Posterior vena cava (tissue), 2 donors: ENCODE measurements around the gene EP400. TPM values are rescaled to one million over a fixed set of nuclear protein-coding genes. Genes with fewer than 3 reads are reported as not detected.

Source experiments
- DNase-seq: peaks from one replicate; pipeline ENCODE4 v3.0.0-alpha.2; 2020; ENCODE audit warnings: low spot score
- intact Hi-C, 2 donors: fragments of 100-400 bp; cut with DNase I; formaldehyde crosslinking; loops; one replicate each; pipeline versions ENCODE4 v1.14.1 to v1.14.2; 2022 to 2023
- total RNA-seq, 2 donors: library from RNA; stranded (reverse); fragmentation: NEBNext Ultra II Directional; extraction: Animal tissue kit (Norgen Biotek cat#: 25700); gene quantifications; one replicate each; pipeline ENCODE4 v1.2.1, GENCODE V29; 2021
- donor health status: DM: yes; HTN: yes; CAD: no.
- donor health status: DM: yes; HTN: yes; CAD: no.

The EP400 gene
- total RNA-seq, 2 donors from 2014 or later = 32.6 to 35.2 TPM

DNA sequence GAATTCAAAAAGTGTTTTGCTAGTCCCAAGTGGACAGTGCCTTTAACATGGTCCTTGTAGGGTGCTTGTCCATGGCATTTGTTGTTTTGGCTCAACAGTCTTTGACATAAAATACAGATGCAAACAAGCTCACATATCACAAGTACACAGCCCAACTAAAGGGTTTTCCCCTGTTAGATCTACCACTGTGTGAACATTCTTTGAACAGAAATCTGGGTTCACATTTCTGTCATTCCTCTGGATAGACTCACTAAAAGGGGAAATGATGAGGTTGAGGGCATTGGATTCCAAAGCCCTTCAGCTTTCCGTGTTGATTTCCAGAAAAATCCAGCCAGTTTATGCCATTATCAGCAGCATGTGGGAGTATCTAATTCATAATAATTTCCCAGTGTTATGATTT lies 54.1 kb downstream of the EP400 start:
- intact Hi-C loops = no loop called here
- no peak for DNase-seq

DNA sequence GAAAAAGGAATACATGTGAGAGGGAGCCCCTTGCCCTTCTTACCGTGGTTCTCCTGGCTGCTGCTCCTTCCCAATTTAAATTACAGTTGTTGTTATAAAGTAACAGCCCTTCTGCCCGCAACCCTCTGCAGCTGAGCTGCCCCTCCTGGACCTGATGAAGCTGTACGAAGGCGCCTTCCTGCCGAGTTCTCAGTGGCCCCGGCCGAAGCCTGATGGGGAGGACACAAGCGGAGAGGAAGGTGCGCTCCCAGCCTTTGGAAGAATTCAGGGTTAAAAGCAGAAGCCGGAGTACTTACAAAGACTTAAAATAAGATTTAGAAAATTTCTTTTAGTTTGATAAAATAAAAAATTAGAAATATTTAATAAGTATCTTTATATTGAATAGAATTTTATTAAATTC lies 55.2 kb downstream of the EP400 start:
- DNase-seq = peak; percentile 78
- intact Hi-C loops = no loop called here

DNA sequence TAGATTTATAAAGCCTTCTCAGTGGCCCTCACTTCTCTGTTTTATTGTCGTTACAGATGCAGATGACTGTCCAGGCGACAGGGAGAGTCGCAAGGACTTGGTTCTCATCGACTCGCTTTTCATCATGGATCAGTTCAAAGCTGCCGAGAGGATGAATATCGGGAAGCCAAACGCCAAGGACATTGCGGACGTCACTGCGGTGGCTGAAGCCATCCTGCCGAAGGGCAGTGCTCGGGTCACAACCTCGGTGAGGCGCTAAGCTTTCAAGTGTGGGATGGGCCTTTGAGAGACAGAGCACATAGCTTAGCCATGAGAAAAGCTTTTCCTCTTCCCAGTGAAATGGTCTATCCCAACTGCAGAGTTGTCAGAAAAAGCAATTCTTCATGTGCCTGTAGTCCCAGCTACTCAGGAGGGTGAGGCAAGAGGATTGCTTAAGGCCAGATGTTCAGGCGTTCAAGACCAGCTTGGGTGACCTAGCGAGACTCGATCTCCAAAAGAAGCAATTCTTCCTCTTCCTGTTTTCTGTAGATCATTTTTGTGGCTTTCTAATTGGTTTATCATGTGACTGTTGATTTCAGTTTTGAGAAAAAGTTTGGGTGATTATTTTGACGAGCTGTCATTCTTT lies 56.4 kb downstream of the EP400 start:
- DNase-seq = peak; percentile 40
- intact Hi-C loops = no loop called here

DNA sequence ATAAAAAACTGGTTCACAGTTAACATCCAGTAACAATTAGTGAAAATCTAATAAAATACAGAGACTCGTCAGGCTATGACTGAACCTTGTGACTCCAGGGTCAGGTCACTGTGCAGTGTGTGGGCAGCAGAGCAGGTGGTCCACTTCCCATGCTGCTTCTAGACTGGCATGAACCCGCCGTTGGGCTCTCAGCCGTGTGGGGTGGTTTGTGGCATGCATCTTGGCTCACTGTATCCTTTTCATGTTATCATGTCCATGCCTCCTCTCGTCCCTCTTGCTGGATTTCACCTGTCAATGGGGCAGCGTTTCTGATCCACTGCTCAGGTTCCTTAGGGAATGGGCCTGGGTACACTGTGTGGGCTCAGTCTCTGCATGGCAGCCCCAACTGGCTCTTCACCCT lies 57.3 kb downstream of the EP400 start:
- DNase-seq = peak; percentile 80
- intact Hi-C loops = no loop called here

DNA sequence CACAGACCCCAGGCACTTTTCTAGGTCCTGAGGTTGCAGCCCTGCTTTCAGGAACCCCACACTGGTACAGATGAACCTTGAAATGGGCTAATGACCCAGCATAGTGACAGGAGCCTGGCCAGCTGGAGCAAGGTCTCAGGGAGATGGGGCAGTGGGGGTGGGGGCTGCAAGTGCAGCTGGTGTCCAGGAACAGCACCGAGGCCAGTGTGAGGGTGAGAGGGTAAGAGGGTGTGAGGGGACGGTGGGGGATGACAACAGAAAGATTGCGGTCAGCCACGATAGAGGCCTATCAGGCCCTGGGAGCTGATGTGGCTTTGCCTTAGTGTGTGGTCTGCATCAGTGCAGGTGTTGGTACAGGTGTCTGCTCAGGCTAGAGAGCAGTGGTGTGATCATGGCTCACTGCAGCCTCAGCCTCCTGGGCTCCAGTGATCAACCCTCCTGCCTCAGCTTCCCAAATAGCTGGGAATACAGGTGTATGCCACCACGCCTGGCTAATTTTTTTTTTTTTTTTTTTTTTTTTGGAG lies 59.7 kb downstream of the EP400 start:
- no peak for DNase-seq
- intact Hi-C loops = no loop called here

DNA sequence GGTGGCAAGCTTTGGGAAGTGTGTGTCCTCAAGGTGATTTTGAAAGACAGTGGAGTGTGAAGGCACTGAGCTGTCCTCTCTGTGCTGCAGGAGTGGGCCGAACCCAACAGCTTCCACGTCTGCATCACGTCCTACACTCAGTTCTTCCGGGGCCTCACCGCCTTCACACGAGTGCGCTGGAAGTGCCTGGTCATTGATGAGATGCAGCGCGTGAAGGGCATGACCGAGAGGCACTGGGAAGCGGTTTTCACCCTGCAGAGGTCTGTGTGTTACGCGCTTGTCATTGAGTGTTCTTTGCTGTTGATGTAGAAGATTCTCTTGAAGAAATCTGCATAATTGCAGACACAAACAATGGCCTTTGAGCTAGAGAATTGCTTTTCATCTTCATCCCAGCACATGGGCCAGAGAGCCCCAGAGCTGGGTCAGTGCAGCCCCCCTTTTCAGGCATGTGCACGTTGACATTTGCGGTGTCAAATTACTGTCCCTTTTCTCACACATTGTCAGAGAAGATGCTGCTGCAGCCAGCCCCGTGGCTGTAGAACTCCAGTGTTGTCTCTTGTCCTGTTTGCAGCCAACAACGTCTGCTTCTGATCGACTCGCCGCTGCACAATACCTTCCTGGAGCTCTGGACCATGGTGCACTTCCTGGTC lies 63.3 kb downstream of the EP400 start:
- DNase-seq = no peak
- intact Hi-C loops = no loop called here

DNA sequence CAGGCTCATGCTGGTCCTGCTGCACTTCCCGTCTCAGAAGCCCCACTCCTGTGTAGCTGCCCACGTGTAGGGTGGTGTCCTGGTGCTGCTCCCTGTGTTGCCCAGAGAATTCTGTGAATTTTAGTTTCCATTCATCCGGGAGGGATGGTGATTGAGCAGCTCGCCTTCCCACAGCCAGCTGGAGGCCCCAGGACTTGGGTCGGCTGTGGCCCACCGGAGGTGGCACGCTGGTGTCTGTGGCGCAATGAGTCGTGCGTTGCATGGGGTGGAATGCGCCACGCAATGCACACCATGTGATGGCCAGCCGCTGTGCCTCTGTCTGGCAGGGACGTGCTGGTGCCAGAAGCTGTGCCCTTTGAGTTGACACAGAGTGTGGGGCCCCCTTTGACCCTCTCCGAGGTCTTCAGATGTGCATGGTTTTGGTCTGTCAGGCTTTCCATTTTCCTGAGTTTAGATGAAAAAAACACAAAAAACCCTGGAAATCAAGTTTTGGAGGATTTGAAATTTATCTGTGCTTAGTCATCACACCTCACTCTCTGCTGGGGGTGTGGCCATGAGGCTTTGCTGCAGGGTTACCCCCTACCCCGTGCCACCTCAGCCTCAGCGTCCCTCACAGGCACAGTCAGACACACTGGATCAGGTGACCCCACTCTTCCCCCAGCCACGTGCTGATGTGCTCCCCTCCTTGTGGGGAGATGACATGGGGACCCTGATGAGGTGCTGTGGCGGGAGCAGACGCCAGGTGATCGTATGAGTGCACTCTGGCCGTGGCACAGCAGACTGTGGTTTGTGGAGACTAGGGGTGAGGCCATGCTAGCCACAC lies 64.6 kb downstream of the EP400 start:
- intact Hi-C loops = no loop called here
- DNase-seq = peak; percentile 45

DNA sequence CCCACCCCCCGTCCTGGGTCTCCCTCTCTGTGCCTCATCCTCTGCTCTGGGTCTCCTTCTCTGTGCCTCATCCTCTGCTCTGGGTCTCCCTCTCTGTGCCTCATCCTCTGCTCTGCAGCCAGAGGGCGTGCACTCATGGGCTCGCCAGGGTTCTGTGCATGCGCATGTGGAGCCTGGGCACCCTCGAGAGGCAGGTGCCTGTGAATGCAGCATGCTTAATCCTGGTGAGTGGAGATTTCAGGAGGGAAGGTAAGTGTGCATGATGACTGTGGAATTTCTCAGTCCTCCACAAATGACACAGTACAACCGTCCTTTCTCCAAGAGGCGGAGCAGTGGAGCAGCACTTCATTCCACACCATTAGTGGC lies 65.2 kb downstream of the EP400 start:
- DNase-seq = no peak
- intact Hi-C loops = no loop called here

DNA sequence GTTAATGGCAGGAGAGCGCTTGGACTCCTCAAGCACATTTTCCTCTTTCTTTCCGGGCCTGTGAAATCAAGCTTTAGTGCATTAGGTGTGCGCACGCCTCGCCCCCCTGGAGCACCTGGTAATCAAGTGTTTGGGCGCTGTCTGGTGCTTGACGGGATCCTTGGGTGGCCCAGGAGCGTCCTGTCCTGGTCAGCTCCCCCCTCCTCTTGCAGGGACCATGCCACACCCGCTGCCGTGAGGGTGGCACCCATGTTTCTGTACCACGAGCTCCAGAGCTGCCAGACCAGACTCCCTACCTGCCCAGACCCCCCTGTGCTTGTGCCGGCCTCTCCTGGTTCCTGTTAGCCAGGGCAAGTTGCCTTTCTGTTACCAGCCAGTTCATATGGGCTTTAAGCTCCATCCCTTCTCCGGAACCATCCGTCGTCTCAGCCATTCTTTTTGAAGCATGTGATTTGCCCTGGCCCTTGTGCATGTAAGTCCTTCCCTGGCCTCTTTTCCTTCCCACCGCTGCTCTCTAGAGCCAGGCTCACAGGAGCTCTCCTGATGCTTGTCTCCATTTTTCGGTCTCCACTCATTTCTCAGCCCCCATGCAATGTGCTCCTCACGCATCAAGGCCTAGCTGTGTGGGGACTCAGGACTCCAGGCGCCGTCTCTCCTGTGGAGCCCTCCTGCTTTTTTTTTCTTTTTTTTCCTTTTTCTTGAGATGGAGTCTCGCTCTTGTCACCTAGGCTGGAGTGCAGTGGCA lies 66.1 kb downstream of the EP400 start:
- DNase-seq = peak; percentile 69
- intact Hi-C loops = no loop called here

DNA sequence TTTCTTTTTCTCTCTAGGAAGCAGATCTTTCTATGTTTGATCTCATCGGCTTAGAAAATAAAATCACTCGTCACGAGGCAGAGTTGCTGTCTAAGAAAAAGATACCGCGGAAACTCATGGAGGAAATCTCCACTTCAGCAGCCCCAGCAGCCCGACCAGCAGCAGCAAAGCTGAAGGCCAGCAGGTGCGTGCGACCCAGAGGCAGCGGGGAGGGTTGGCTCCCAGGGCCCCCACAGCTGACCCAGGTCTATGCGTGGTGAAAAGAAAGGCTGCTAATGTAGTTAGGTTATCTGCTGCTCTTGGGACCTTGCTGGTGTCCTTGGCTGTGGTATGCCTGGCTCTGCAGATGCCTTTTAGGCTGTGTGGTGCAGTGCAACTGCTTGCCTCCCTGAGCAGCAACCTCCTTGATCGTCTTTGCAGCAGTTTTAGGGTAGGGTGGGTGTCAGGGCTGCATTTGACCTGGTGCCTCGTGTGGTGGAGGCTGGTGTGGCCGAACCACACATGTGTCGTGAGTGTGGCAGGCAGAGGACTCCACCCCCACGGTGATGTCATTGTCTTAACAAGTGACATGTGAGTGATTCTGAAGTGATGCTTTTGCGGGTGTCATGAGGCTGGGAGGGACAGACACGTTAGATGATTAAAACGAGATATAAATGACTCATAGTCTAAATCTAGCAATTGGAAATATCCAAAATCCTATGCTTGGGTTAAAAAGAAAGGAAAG lies 68.6 kb downstream of the EP400 start:
- peak; percentile 38 for DNase-seq
- intact Hi-C loops = no loop called here

DNA sequence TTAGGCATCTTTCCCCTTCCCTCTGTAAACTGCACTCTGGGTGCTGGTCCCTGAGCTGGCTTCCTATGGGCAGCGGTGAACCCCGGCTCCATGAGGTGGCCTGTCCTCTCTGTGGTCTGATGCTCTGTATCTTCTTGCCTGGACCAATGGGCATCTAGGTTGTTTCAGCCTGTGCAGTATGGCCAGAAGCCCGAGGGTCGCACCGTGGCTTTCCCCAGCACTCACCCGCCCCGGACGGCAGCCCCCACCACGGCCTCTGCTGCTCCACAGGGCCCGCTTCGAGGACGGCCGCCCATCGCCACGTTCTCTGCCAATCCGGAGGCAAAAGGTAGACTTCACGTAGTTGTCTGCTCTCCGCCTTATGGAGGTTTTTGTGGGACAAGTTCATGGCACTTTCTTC lies 70.1 kb downstream of the EP400 start:
- intact Hi-C loops = no loop called here

DNA sequence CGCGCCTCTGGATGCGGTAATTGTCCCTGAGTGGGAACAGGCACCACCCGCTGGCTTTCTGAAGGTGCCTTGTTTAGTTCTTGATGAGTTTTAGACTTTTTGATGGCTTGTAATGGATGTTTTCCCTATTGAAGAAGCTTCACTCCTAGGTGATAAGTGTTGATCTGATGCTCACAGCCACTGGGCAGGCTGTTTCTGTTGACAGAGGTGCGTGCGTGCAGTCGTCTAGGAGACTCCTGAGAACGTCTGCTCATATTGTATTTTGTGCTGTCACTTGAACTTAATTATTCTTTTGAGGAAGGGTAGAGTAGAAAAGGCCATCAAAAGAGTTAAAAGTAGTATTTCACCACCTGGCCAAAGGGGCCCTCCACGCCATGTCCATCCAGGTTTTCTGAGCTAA lies 70.5 kb downstream of the EP400 start:
- intact Hi-C loops = no loop called here
- DNase-seq = peak; percentile 25

More for the DNA sequence above, 70.1 kb downstream of the EP400 start:
- peak; percentile 76 for DNase-seq

DNA sequence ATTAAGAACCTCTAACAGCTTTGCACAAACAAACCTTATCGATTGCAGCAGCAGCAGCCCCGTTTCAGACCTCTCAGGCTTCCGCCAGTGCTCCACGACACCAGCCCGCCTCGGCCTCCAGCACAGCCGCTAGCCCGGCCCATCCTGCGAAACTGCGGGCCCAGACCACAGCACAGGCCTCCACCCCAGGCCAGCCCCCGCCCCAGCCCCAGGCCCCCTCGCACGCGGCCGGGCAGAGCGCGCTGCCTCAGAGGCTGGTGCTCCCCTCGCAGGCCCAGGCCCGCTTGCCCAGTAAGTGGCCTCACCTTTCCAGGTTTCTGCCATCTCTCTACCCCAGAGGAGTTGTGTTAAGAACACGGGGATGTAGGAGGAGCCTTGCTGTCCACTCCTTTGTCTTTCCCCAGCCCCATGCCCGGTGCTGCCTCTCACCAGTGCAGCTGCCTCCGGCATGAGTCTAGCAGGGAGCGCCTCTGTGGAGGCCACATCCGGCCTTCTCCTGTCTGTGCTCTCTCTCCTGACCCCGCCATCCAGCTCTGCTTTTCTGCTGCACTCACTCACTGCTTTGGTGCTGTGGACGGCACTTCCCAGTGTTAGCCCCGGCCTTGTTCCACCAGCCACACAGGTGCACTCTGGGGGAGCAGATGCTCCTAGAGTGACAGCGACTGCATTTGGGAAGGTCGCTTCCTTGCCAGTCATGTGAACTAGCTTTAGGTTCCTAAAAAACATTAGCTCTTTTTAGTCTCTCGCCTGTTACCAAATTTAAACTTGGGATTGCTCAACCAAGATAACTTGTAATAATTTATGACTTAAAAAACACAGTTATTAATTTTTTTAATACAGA lies 71.5 kb downstream of the EP400 start:
- DNase-seq = peak; percentile 77

DNA sequence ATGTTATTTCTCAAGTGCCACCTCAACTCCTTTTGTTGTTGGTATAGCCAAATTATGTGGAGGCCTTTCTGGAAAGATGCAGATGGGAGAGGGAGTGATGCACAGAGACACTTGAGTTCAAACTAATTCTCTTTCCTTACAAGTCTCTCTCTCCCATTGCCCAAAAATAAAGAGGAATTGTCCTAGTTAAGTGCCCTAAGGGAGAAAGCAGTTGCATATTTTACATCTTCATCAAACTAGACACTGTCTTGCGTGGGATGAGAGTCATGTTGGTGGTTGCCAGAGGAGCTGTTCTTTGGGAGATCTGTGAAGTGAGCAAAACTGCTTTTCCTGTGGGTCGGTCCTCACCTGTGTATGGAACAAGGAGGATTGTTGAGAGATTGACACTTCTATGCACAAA lies 72.2 kb downstream of the EP400 start:
- intact Hi-C loops = no loop called here

More for the DNA sequence above, 71.5 kb downstream of the EP400 start:
- intact Hi-C loops = no loop called here

DNA sequence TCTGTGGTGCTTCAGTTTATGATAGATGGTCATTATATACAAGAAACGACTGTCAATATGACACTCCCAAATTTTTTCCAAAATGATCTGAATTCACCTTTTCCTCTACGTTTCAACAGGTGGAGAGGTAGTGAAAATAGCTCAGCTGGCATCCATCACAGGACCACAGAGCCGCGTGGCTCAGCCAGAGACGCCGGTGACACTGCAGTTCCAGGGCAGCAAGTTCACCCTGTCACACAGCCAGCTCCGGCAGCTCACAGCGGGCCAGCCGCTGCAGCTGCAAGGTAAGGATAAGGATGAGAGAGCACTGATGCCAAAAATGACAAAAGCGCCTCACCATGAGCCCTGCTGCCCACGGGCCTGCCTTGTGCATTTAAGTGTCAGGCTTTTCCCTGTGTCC lies 73.9 kb downstream of the EP400 start:
- intact Hi-C loops = no loop called here
- no peak for DNase-seq

More for the DNA sequence above, 72.2 kb downstream of the EP400 start:
- DNase-seq = no peak

DNA sequence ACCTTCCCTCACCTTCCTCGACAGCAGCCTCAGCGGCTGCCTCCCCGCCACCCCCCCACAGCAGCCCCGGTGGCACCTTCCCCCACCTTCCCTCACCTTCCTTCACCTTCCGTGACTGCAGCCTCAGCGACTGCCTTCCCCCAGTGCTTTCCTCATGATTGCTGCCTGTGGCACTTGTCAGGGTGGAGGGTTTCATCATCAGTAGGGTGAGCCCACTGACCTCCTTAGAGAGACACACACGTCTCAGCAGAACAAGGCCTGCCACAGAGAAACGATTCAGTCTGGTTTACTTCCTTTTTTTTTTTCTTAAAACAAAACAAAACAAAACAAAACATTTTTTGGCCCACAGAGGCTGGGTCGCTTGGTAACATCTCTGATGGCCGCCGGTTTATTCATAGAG lies 75.0 kb downstream of the EP400 start:
- intact Hi-C loops = no loop called here
- DNase-seq = peak; percentile 8

DNA sequence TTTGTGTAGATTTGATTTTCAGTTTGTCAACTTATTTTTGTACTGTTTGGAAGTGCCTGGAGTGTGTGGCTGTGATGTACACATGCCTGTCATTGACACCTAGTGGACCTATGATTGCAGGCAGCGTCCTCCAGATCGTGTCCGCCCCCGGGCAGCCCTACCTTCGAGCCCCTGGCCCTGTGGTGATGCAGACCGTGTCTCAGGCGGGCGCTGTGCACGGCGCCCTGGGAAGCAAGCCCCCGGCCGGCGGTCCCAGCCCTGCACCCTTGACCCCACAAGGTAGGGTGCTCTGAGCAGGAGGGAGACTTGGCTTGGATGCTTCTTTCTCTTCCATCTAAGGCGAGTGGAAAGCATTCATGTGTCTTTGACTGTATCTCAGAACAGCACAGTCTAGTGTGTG lies 75.8 kb downstream of the EP400 start:
- intact Hi-C loops = no loop called here
- DNase-seq = peak; percentile 73
